ENCODE measurements around the gene EML4.
"Not testable (repeated sequence)": the region's sequence is repeated elsewhere in the genome, so short reads cannot be mapped to it uniquely, and the experiment has no call there.

The EML4 gene

GRCh38 chr2:42252464-42252863 lies 83.3 kb downstream of the EML4 start:
- DNase-seq (ENCODE audit: low spot score) = no peak
- FAIRE-seq = no peak

- no peak for DNase-seq (ENCODE audit: low spot score)
- FAIRE-seq = no peak
Observed at GRCh38 chr2:42254186-42254895, 85.2 kb downstream of the EML4 start.

- FAIRE-seq = no peak
- no peak for DNase-seq (ENCODE audit: low spot score)
Observed at GRCh38 chr2:42256505-42256904, 87.4 kb downstream of the EML4 start.

- DNase-seq (ENCODE audit: low spot score) (no peak), FAIRE-seq (no peak)
Observed at GRCh38 chr2:42261518-42262195, 92.5 kb downstream of the EML4 start.

- DNase-seq (ENCODE audit: low spot score) (no peak), FAIRE-seq (no peak)
Observed at GRCh38 chr2:42266236-42266635, 97.1 kb downstream of the EML4 start.

GRCh38 chr2:42267530-42267929 lies 98.4 kb downstream of the EML4 start:
- no peak for FAIRE-seq
- DNase-seq (ENCODE audit: low spot score) = no peak

GRCh38 chr2:42268528-42269151 lies 99.5 kb downstream of the EML4 start:
- DNase-seq (ENCODE audit: low spot score) (no peak), FAIRE-seq (no peak)

- no peak for FAIRE-seq
Observed at GRCh38 chr2:42270757-42271156, 101.6 kb downstream of the EML4 start.

GRCh38 chr2:42271246-42271645 lies 102.1 kb downstream of the EML4 start:
- FAIRE-seq; DNase-seq (ENCODE audit: low spot score): not testable (repeated sequence)

More at GRCh38 chr2:42270757-42271156, 101.6 kb downstream of the EML4 start:
- no peak for DNase-seq (ENCODE audit: low spot score)

GRCh38 chr2:42274863-42275262 lies 105.7 kb downstream of the EML4 start:
- FAIRE-seq = no peak
- DNase-seq (ENCODE audit: low spot score) = no peak

- DNase-seq (ENCODE audit: low spot score) = no peak
- FAIRE-seq = no peak
Observed at GRCh38 chr2:42281416-42282081, 112.4 kb downstream of the EML4 start.

GRCh38 chr2:42284019-42284418 lies 114.9 kb downstream of the EML4 start:
- DNase-seq (ENCODE audit: low spot score) (no peak), FAIRE-seq (no peak)

- FAIRE-seq (no peak), DNase-seq (ENCODE audit: low spot score) (no peak)
Observed at GRCh38 chr2:42286268-42286946, 117.3 kb downstream of the EML4 start.

GRCh38 chr2:42288811-42289210 lies 119.7 kb downstream of the EML4 start:
- DNase-seq (ENCODE audit: low spot score) (no peak), FAIRE-seq (no peak)

GRCh38 chr2:42289222-42289621 lies 120.1 kb downstream of the EML4 start:
- DNase-seq (ENCODE audit: low spot score) (no peak), FAIRE-seq (no peak)

- DNase-seq (ENCODE audit: low spot score) (no peak), FAIRE-seq (no peak)
Observed at GRCh38 chr2:42290005-42290404, 120.9 kb downstream of the EML4 start.

GRCh38 chr2:42293019-42293418 lies 123.9 kb downstream of the EML4 start:
- DNase-seq (ENCODE audit: low spot score) = no peak
- FAIRE-seq = no peak

- no peak for FAIRE-seq
- DNase-seq (ENCODE audit: low spot score) = no peak
Observed at GRCh38 chr2:42296226-42296625, 127.1 kb downstream of the EML4 start.

- FAIRE-seq = no peak
- no peak for DNase-seq (ENCODE audit: low spot score)
Observed at GRCh38 chr2:42297322-42297936, 128.3 kb downstream of the EML4 start.

GRCh38 chr2:42298132-42298531 lies 129.0 kb downstream of the EML4 start:
- FAIRE-seq = no peak
- DNase-seq (ENCODE audit: low spot score) = no peak
